C4-2B (cell line): ENCODE measurements around the gene TYW3.

Experiments used
- CTCF ChIP-seq: fragments of 450-650 bp; conservative IDR thresholded peaks from 2 replicates; pipeline ENCODE4 v1.5.1; 2017; ENCODE audit warnings: mild to moderate bottlenecking
- ZFX ChIP-seq: fragments of 450-650 bp; IDR thresholded peaks from 2 replicates; pipeline ENCODE4 v1.6.1; 2017

GRCh38 chr1:74780594-74780993 lies 47.6 kb downstream of the TYW3 start:
- TF ChIP-seq CTCF: no peak
- TF ChIP-seq ZFX: no peak
